Thyroid gland (tissue), 4 donors: ENCODE measurements around the gene CCDC172. TPM values are rescaled to one million over a fixed set of nuclear protein-coding genes. Genes with fewer than 3 reads are reported as not detected.

ENCODE experiments used
- DNase-seq, 2 donors: peaks; one replicate each; pipeline ENCODE4 v3.0.0-alpha.2; 2019
- H3K27ac ChIP-seq, 3 donors: fragments of 200-600 bp; sonication (generic); 1 replicate in 2 of 3; 2 replicates in 1 of 3; pipeline ENCODE4 v1.5.1; 2016 to 2019; ENCODE audit warnings: mild to moderate bottlenecking in 1 of 3, moderate library complexity in 1 of 3
- H3K27me3 ChIP-seq: fragments of 200-600 bp; sonication (generic); one replicate; pipeline ENCODE4 v1.5.1; 2019
- H3K36me3 ChIP-seq, 2 donors: fragments of 200-600 bp; sonication (generic); one replicate each; pipeline ENCODE4 v1.5.1; 2016 to 2019
- H3K4me1 ChIP-seq, 2 donors: fragments of 200-600 bp; sonication (generic); one replicate each; pipeline ENCODE4 v1.5.1; 2017 to 2019
- H3K4me3 ChIP-seq, 3 donors: fragments of 200-600 bp; sonication (generic); replicated peaks in 1 of 3; 1 replicate in 2 of 3; 2 replicates in 1 of 3; pipeline ENCODE4 v1.5.1; 2016; ENCODE audit warnings: mild to moderate bottlenecking in 1 of 3
- H3K9me3 ChIP-seq: fragments of 200-600 bp; sonication (generic); one replicate; pipeline ENCODE4 v1.5.1; 2017
- POLR2A ChIP-seq, 2 donors: fragments of 450-650 bp; IDR thresholded peaks; one replicate each; pipeline ENCODE4 v1.6.1; 2017; ENCODE audit warnings: antibody characterized with exemption in 2 of 2, mild to moderate bottlenecking in 2 of 2, moderate library complexity in 1 of 2
- WGBS, 2 donors: methylation state at CpG; one replicate each; pipeline ENCODE4 v1.1.5; 2017; 5-methylcytosine and 5-hydroxymethylcytosine counted together
- intact Hi-C: fragments of 100-400 bp; cut with DNase I; formaldehyde crosslinking; loops from one replicate; pipeline ENCODE4 v1.15.1; 2023
- total RNA-seq, 4 donors: library from RNA; depleted of rRNA; stranded (reverse); fragments of >200 nt; gene quantifications; one replicate each; pipeline ENCODE4 v1.2.3, GENCODE V29; 2016
- TF ChIP-seq, protein P1 (sequence below), 6 experiments: fragments of 200-600 bp in 3 of 6; fragments of 450-650 bp in 3 of 6; sonication (generic) in 3 of 6; IDR thresholded peaks; one replicate each; pipeline ENCODE4 v1.5.1; 2016 to 2019; ENCODE audit warnings: antibody characterized with exemption in 6 of 6, mild to moderate bottlenecking in 2 of 6, inconsistent platforms in 1 of 6, moderate library complexity in 1 of 6

CCDC172 gene
- total RNA-seq, 4 donors from 2014 or later: not detected

DNA sequence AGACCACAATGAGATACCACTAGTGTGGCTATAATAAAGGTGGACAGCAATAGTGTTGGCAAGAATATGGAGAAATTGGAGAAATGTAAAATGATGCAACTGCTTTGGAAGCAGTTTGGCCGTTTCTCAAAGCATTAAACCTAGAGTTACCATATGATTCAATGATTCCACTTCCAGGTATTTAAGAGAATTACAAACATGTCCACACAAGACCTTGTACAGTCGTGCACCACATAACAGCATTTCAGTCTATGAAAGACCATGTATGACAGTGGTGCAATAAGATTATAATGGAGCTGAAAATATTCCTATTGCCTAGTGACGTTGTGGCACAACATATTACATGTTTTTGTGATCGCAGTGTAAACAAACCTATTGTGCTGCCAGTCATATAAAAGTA is 29.6 kb downstream of the CCDC172 start:
- 82 to 87% methylated on average over 4 of the region's 4 CpGs for WGBS, 2 donors
- Histone ChIP-seq H3K27ac (no peak overlapping the region), H3K4me3 (no peak overlapping the region), H3K27me3 (no peaks in the 10 kb centered on the region), H3K36me3 (no peaks in the 10 kb centered on the region), H3K9me3 (no peaks in the 10 kb centered on the region), H3K4me1 (no peaks in the 10 kb centered on the region)
- no peak for DNase-seq
- intact Hi-C loops: no loop called here
- TF ChIP-seq, protein P1, sequence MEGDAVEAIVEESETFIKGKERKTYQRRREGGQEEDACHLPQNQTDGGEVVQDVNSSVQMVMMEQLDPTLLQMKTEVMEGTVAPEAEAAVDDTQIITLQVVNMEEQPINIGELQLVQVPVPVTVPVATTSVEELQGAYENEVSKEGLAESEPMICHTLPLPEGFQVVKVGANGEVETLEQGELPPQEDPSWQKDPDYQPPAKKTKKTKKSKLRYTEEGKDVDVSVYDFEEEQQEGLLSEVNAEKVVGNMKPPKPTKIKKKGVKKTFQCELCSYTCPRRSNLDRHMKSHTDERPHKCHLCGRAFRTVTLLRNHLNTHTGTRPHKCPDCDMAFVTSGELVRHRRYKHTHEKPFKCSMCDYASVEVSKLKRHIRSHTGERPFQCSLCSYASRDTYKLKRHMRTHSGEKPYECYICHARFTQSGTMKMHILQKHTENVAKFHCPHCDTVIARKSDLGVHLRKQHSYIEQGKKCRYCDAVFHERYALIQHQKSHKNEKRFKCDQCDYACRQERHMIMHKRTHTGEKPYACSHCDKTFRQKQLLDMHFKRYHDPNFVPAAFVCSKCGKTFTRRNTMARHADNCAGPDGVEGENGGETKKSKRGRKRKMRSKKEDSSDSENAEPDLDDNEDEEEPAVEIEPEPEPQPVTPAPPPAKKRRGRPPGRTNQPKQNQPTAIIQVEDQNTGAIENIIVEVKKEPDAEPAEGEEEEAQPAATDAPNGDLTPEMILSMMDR (IDR thresholded peaks at IDR 0.05): no peak
- no peak for TF ChIP-seq POLR2A (IDR thresholded peaks at IDR 0.05)

DNA sequence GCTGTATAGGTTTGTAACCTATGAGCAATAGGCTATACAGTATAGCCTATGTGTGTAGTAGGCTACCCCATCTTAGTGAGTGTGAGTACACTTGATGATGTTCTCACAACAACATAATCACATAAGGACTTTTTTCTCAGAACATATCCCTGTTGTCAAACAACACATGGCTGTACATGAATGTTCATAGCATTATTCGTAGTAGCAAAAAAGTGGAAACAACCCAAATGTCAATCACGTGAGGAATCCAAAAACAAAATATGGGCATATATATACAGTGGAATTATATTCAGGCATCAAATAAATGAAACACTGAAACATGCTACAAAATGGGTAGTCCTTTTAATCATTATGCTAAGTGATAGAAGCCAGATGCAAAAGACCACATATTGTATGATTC is 31.1 kb downstream of the CCDC172 start:
- WGBS, 2 donors: 93 to 97% methylated on average over 2 of the region's 2 CpGs
- Histone ChIP-seq H3K27ac (no peak overlapping the region), H3K4me3 (no peak overlapping the region), H3K36me3 (no peaks in the 10 kb centered on the region), H3K9me3 (no peaks in the 10 kb centered on the region), H3K4me1 (no peaks in the 10 kb centered on the region), H3K27me3 (no peaks in the 10 kb centered on the region)
- DNase-seq: no peak
- intact Hi-C loops: no loop called here
- TF ChIP-seq, protein P1 (IDR thresholded peaks at IDR 0.05): no peak
- no peak for TF ChIP-seq POLR2A (IDR thresholded peaks at IDR 0.05)

DNA sequence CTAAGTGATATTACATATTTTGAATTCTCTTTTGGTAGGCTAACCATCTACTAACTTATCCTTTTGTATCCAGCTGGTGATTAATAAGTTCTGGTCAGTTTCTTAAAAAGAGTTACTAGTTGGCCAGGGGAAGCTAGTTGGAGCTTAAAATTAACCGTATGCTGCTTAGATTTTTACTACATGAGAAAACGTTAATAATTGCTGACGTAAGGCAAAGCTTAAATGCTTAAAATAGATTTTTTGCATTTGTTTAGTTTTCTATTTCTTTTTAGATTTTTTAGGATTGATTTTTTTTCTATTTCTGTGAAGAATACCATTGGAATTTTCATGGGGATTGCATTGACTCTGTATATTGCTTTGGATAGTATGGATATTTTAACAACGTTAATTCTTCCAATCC is 32.6 kb downstream of the CCDC172 start:
- intact Hi-C loops: no loop called here
- H3K4me3 ChIP-seq: no peak overlapping the region
- no peaks in the 10 kb centered on the region for H3K27me3 ChIP-seq
- no peaks in the 10 kb centered on the region for H3K9me3 ChIP-seq
- DNase-seq: no peak
- no peaks in the 10 kb centered on the region for H3K36me3 ChIP-seq
- 88 to 94% methylated on average over 4 of the region's 4 CpGs for WGBS, 2 donors
- no peaks in the 10 kb centered on the region for H3K4me1 ChIP-seq
- no peak overlapping the region for H3K27ac ChIP-seq
- TF ChIP-seq POLR2A (IDR thresholded peaks at IDR 0.05): no peak

DNA sequence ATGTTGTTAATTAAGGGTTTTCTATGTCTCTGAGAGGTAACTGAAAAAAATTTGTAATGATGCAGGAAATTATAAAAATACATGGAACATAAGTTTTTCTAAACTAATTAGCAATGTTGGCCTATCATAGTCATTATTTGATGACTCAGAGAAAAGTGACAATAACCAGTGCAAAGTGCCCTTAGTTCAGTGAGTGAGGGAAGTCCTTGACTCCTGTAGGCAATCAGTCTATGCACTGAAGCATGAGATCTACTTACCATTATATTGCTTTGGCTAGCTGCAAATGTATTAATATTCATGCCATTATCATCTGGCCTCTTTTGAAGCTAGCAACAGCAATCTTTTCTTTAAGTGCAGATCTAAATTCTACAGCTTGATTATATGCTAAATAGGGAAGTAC is 40.6 kb downstream of the CCDC172 start:
- Histone ChIP-seq H3K27me3 (no peaks in the 10 kb centered on the region), H3K9me3 (no peaks in the 10 kb centered on the region), H3K4me3 (no peak overlapping the region), H3K27ac (no peak overlapping the region), H3K4me1 (no peaks in the 10 kb centered on the region), H3K36me3 (no peaks in the 10 kb centered on the region)
- TF ChIP-seq, protein P1 (IDR thresholded peaks at IDR 0.05): no peak
- no peak for TF ChIP-seq POLR2A (IDR thresholded peaks at IDR 0.05)
- no peak for DNase-seq
- intact Hi-C loops: no loop called here

- H3K4me1 ChIP-seq: no peaks in the 10 kb centered on the region
- WGBS, 2 donors: 22 to 36% methylated on average over 1 of the region's 1 CpG
- intact Hi-C loops: no loop called here
Observed at GRCh38 chr10:116371737-116372136, 47.5 kb downstream of the CCDC172 start.

More at GRCh38 chr10:116371737-116372136, 47.5 kb downstream of the CCDC172 start:
- Histone ChIP-seq H3K9me3 (no peaks in the 10 kb centered on the region), H3K4me3 (no peak overlapping the region), H3K36me3 (no peaks in the 10 kb centered on the region), H3K27me3 (peaks cover 4% of the 10 kb centered on the region), H3K27ac (no peak overlapping the region)
- DNase-seq: no peak
- no peak for TF ChIP-seq POLR2A (IDR thresholded peaks at IDR 0.05)
- TF ChIP-seq, protein P1 (IDR thresholded peaks at IDR 0.05): no peak
